Neural cell (in vitro differentiated cells): ENCODE results near the gene C1orf226. TPM values are rescaled to one million over a fixed set of nuclear protein-coding genes. Genes with fewer than 3 reads are reported as not detected.

Experiments
- H2AFZ ChIP-seq: fragments of 200-600, 300-800 bp; sonication (generic), shearing (Covaris generic); 2 replicates; pipeline ENCODE4 v1.6.0; 2014; ENCODE audit warnings: low read depth, mild to moderate bottlenecking, antibody characterized with exemption, low read length, moderate library complexity
- H3F3A ChIP-seq: fragments of 200-600 bp; shearing (Covaris generic); 2 replicates; pipeline ENCODE4 v1.6.1; 2016; ENCODE audit warnings: mild to moderate bottlenecking, moderate library complexity, mixed read lengths, antibody characterized with exemption, low read length; ENCODE audit not compliant: insufficient read depth, poor library complexity, severe bottlenecking
- H3K27ac ChIP-seq: fragments of 200-600, 300-800 bp; sonication (generic), shearing (Covaris generic); 2 replicates; pipeline ENCODE4 v1.5.1; 2014; ENCODE audit warnings: mild to moderate bottlenecking, low read length, moderate library complexity
- H3K27me3 ChIP-seq: fragments of 300-800, 200-600 bp; sonication (generic), shearing (Covaris generic); 2 replicates; pipeline ENCODE4 v1.6.0; 2014; ENCODE audit warnings: mild to moderate bottlenecking, low read depth, low read length, moderate library complexity; ENCODE audit not compliant: insufficient read depth
- H3K36me3 ChIP-seq: fragments of 300-800, 200-600 bp; sonication (generic), shearing (Covaris generic); 2 replicates; pipeline ENCODE4 v1.5.1; 2014; ENCODE audit warnings: mild to moderate bottlenecking, antibody characterized with exemption, low read length, moderate library complexity; ENCODE audit not compliant: insufficient read depth
- H3K4me2 ChIP-seq: fragments of 300-800, 200-600 bp; sonication (generic), shearing (Covaris generic); 2 replicates; pipeline ENCODE4 v1.6.0; 2014; ENCODE audit warnings: mild to moderate bottlenecking, low read length
- H3K4me3 ChIP-seq: fragments of 300-800, 200-600 bp; sonication (generic), shearing (Covaris generic); 2 replicates; pipeline ENCODE4 v1.5.1; 2014; ENCODE audit warnings: mild to moderate bottlenecking, low read length, moderate library complexity
- H3K79me2 ChIP-seq: fragments of 200-600 bp; shearing (Covaris generic); replicated peaks from 2 replicates; pipeline ENCODE4 v1.6.0; 2014; ENCODE audit warnings: mild to moderate bottlenecking, low read length, moderate library complexity; ENCODE audit not compliant: insufficient read depth
- H3K9ac ChIP-seq: fragments of 300-800, 200-600 bp; sonication (generic), shearing (Covaris generic); 2 replicates; pipeline ENCODE4 v1.6.1; 2016; ENCODE audit warnings: mild to moderate bottlenecking, low read length, mixed read lengths
- H3K9me2 ChIP-seq: fragments of 200-600 bp; shearing (Covaris generic); 2 replicates; pipeline ENCODE4 v1.6.1; 2016; ENCODE audit warnings: mild to moderate bottlenecking, low read length, mixed read lengths; ENCODE audit not compliant: insufficient read depth
- H3K9me3 ChIP-seq: fragments of 200-600, 300-800 bp; sonication (generic), shearing (Covaris generic); 2 replicates; pipeline ENCODE4 v1.6.1; 2016; ENCODE audit warnings: mild to moderate bottlenecking, mixed run types, low read length, moderate library complexity, mixed read lengths
- H4K20me1 ChIP-seq: fragments of 200-600 bp; shearing (Covaris generic); 2 replicates; pipeline ENCODE4 v1.6.1; 2016; ENCODE audit warnings: mild to moderate bottlenecking, mixed run types; ENCODE audit not compliant: insufficient read depth
- EP300 ChIP-seq: fragments of 450-650 bp; conservative IDR thresholded peaks from 2 replicates; pipeline ENCODE4 v1.6.1; 2014; ENCODE audit warnings: antibody characterized with exemption, mild to moderate bottlenecking, moderate library complexity; ENCODE audit not compliant: poor library complexity, severe bottlenecking
- EZH2 ChIP-seq: fragments of 200-600, 300-800 bp; shearing (Covaris generic), sonication (generic); IDR thresholded peaks from 2 replicates; pipeline ENCODE4 v1.6.1; 2014; ENCODE audit warnings: antibody characterized with exemption, low read length, borderline replicate concordance, mild to moderate bottlenecking; ENCODE audit not compliant: insufficient read depth, poor library complexity, severe bottlenecking
- MXI1 ChIP-seq: fragments of 450-650 bp; conservative IDR thresholded peaks from 2 replicates; pipeline ENCODE4 v1.6.1; 2014; ENCODE audit warnings: antibody characterized with exemption, mild to moderate bottlenecking; ENCODE audit not compliant: poor library complexity, severe bottlenecking
- POLR2AphosphoS5 ChIP-seq: IDR thresholded peaks from 2 replicates; pipeline ENCODE4 v1.6.1; 2012
- RAD21 ChIP-seq: fragments of 450-650 bp; conservative IDR thresholded peaks from 2 replicates; pipeline ENCODE4 v1.6.1; 2014; ENCODE audit warnings: antibody characterized with exemption, mild to moderate bottlenecking, moderate library complexity
- SMC3 ChIP-seq: fragments of 450-650 bp; conservative IDR thresholded peaks from 2 replicates; pipeline ENCODE4 v1.6.1; 2014; ENCODE audit warnings: antibody characterized with exemption, mild to moderate bottlenecking, moderate library complexity; ENCODE audit not compliant: poor library complexity
- TAF1 ChIP-seq: IDR thresholded peaks from 2 replicates; pipeline ENCODE4 v1.6.1; 2012; ENCODE audit warnings: low read depth
- polyA plus RNA-seq: library from polyadenylated mRNA; depleted of rRNA; stranded (reverse); fragments of >200 nt; gene quantifications from 2 replicates; pipeline ENCODE4 v1.2.3, GENCODE V29; 2014
- TF ChIP-seq, protein P1 (sequence below): IDR thresholded peaks from 2 replicates; pipeline ENCODE4 v1.6.1; 2012; ENCODE audit warnings: borderline replicate concordance
- TF ChIP-seq, protein P2 (sequence below): fragments of 450-650 bp; IDR thresholded peaks from 2 replicates; pipeline ENCODE4 v1.5.1; 2014; ENCODE audit warnings: antibody characterized with exemption, mild to moderate bottlenecking, moderate library complexity; ENCODE audit not compliant: poor library complexity, severe bottlenecking

Gene C1orf226
- polyA plus RNA-seq, 1 donor from 2014 or later = 6.7 TPM

DNA sequence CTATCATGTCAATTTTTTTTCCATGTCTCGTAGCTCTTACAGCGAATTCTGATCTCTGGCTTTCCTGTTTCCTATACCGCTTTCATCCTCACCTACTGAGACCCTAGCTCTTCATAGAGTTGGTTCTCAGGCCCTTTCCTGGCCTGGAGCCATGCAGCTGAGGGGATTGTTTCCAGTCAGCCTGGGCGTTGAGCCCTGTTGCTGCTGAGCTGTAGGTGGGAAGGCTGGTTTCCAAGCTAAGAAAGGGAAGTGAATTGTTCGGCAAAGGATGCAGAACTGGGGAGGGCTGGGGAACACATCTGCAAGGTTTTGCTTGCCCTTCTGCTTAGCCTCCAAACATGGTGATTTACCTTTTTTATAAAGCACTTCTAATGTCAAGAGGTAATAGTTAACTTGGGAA lies 46.4 kb upstream of the C1orf226 start:
- H3F3A ChIP-seq = peaks cover 4% of the 10 kb centered on the region
- no peak overlapping the region for H3K27ac ChIP-seq
- no peaks in the 10 kb centered on the region for H4K20me1 ChIP-seq
- H3K9me2 ChIP-seq = no peaks in the 10 kb centered on the region
- H3K27me3 ChIP-seq = no peaks in the 10 kb centered on the region
- no peak overlapping the region for H3K9ac ChIP-seq
- no peaks in the 10 kb centered on the region for H3K79me2 ChIP-seq
- H3K4me3 ChIP-seq = no peak overlapping the region
- no peaks in the 10 kb centered on the region for H3K36me3 ChIP-seq
- no peak overlapping the region for H3K4me2 ChIP-seq
- H2AFZ ChIP-seq = no peak overlapping the region
- no peaks in the 10 kb centered on the region for H3K9me3 ChIP-seq
- TF ChIP-seq, protein P1, sequence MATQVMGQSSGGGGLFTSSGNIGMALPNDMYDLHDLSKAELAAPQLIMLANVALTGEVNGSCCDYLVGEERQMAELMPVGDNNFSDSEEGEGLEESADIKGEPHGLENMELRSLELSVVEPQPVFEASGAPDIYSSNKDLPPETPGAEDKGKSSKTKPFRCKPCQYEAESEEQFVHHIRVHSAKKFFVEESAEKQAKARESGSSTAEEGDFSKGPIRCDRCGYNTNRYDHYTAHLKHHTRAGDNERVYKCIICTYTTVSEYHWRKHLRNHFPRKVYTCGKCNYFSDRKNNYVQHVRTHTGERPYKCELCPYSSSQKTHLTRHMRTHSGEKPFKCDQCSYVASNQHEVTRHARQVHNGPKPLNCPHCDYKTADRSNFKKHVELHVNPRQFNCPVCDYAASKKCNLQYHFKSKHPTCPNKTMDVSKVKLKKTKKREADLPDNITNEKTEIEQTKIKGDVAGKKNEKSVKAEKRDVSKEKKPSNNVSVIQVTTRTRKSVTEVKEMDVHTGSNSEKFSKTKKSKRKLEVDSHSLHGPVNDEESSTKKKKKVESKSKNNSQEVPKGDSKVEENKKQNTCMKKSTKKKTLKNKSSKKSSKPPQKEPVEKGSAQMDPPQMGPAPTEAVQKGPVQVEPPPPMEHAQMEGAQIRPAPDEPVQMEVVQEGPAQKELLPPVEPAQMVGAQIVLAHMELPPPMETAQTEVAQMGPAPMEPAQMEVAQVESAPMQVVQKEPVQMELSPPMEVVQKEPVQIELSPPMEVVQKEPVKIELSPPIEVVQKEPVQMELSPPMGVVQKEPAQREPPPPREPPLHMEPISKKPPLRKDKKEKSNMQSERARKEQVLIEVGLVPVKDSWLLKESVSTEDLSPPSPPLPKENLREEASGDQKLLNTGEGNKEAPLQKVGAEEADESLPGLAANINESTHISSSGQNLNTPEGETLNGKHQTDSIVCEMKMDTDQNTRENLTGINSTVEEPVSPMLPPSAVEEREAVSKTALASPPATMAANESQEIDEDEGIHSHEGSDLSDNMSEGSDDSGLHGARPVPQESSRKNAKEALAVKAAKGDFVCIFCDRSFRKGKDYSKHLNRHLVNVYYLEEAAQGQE = no peak
- no peak for TF ChIP-seq TAF1
- TF ChIP-seq POLR2AphosphoS5 = no peak
- no peak for TF ChIP-seq SMC3
- TF ChIP-seq, protein P2, sequence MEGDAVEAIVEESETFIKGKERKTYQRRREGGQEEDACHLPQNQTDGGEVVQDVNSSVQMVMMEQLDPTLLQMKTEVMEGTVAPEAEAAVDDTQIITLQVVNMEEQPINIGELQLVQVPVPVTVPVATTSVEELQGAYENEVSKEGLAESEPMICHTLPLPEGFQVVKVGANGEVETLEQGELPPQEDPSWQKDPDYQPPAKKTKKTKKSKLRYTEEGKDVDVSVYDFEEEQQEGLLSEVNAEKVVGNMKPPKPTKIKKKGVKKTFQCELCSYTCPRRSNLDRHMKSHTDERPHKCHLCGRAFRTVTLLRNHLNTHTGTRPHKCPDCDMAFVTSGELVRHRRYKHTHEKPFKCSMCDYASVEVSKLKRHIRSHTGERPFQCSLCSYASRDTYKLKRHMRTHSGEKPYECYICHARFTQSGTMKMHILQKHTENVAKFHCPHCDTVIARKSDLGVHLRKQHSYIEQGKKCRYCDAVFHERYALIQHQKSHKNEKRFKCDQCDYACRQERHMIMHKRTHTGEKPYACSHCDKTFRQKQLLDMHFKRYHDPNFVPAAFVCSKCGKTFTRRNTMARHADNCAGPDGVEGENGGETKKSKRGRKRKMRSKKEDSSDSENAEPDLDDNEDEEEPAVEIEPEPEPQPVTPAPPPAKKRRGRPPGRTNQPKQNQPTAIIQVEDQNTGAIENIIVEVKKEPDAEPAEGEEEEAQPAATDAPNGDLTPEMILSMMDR = no peak
- TF ChIP-seq EP300 = no peak
- no peak for TF ChIP-seq RAD21
- no peak for TF ChIP-seq MXI1
- TF ChIP-seq EZH2 = no peak

DNA sequence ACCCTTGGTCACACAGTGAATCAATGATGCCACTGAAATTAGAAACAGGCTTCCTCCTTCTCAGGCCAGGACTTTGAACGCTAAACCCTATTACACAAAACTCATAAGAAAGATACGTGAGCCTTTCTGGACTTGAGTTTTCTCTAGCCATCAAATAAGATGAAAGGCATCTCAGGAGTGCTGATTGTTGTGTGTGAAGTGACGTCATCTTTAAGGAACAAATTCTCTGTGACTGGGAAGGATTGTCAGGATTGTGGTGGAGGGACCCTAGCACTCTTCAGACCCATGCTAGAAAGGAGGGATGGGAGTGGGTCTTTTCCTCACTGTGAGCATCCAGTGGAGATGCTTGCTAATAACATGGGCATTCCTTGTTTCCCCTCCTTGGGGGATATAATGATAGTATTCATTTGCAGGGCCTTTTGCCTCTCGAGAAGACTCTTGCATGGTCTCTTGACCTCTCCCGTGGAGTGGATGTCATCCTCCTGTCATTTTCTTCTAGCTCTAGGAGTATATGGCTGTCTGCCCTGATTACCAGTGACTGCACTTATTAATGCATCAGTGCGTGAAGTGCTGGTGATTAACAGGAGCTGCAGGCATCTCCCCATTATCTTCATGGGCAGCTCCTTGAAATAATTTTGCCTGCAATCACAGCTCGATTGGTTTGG lies 44.8 kb upstream of the C1orf226 start:
- TF ChIP-seq EZH2 = no peak
- TF ChIP-seq POLR2AphosphoS5 = no peak
- TF ChIP-seq SMC3 = no peak
- no peak for TF ChIP-seq MXI1
- TF ChIP-seq, protein P2 = no peak
- TF ChIP-seq, protein P1 = no peak
- no peak for TF ChIP-seq EP300
- no peak for TF ChIP-seq RAD21
- TF ChIP-seq TAF1 = no peak
- no peaks in the 10 kb centered on the region for H3K9me3 ChIP-seq
- H3K9ac ChIP-seq = no peak overlapping the region
- H4K20me1 ChIP-seq = no peaks in the 10 kb centered on the region
- no peak overlapping the region for H3K27ac ChIP-seq
- no peak overlapping the region for H3K4me3 ChIP-seq
- H3K27me3 ChIP-seq = no peaks in the 10 kb centered on the region
- H3F3A ChIP-seq = peaks cover 4% of the 10 kb centered on the region
- H3K36me3 ChIP-seq = no peaks in the 10 kb centered on the region
- H3K79me2 ChIP-seq = no peaks in the 10 kb centered on the region
- H3K4me2 ChIP-seq = no peak overlapping the region
- no peaks in the 10 kb centered on the region for H3K9me2 ChIP-seq
- H2AFZ ChIP-seq = no peak overlapping the region
